Measurements from ENCODE around the gene ATXN1. TPM values are rescaled to one million over a fixed set of nuclear protein-coding genes. Genes with fewer than 3 reads are reported as not detected.
A peak's percentile ranks its signal among the peaks of the same experiment; 100 is the strongest.

ATXN1 gene
- total RNA-seq, 2 experiments from 2014 or later = 34.1 to 36.7 TPM

DNA sequence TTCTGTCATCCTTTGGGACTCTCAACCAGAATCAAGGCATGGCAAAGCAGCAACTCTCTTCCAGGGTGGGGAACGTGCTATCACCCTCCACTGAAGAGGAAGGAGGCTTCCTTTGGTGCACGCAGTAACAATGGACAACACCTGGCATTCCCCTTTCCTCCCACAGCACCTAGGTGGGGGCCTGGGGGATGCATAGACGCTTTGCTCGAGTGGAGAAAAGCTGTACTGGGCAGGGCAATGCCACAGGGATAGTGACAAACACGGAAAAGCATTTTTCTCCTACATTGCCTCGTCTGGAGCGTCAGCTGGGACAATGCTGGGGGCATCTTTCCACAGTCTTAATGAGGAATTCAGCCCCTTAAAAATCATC lies 439.9 kb downstream of the ATXN1 start:
- CTCF ChIA-PET = interaction anchor here (5.1 kb wide), 1 partner anchor 11 kb away, joined by 29 read pairs; no protein-coding TSS in a partner anchor
- POLR2A ChIA-PET = no interaction called here
- intact Hi-C loops (cut with micrococcal nuclease) = loop anchor here (2.0 to 10.0 kb wide), 6 partner anchors 191 to 1587 kb away; no protein-coding TSS in a partner anchor
- Mint-ChIP-seq H3K27me3 (no peaks in the 10 kb centered on the region), H3K4me1 (ENCODE audit: low read depth) (peaks cover 83% of the 10 kb centered on the region), H3K4me3 (no peak overlapping the region), H3K36me3 (peaks cover 11% of the 10 kb centered on the region), H3K27ac (peak overlapping the region; percentile 84), H3K9me3 (no peaks in the 10 kb centered on the region)
- DNase-seq = no peak

DNA sequence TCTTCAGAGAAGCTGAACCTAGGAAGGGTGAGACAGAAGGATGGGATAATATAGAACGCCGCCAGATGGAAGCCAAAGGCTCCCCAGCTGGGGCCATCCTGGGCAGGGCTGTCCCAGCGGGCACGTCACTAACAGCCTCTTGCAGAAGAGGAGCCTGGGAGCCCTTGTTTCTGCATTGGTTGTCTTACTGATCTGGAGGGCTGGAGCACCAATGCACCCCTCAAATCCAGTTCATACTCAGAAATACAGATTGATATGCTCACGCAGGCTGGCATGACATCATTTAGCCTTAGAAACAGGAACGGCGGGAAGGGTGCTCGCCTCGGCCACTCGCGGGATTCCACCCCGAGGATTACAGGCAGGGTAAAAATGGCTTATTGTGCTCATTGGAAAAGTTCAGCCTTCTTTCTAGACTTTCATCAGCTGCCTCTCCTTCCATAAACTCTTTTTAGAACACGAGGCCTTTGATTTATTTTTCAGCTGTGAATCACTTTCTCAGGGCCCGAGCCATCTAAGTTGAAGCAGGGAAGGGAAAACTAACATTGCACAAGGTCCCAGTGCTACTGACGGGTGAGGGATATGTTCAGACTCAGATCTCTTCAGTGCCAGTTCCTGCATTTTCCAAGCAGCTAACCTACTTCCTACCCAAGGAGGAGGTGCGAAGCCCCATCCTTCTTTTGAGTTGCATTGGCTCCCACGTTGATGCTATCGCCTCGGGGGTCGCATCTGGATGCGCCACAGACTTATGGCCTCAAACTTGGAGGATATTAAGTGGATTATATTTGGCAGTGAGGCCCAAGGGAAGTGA lies 440.5 kb downstream of the ATXN1 start:
- ChIA-PET CTCF (interaction anchor here (0.8 to 5.1 kb wide), 4 partner anchors 10 to 100 kb away, joined by 3 to 29 read pairs (median 4); no protein-coding TSS in a partner anchor), POLR2A (interaction anchor here (1.0 to 1.3 kb wide), 2 partner anchors 9 to 441 kb away, joined by 3 read pairs; no protein-coding TSS in a partner anchor)
- Mint-ChIP-seq H3K36me3 (peaks cover 5% of the 10 kb centered on the region), H3K4me1 (ENCODE audit: low read depth) (peaks cover 88% of the 10 kb centered on the region), H3K4me3 (peak overlapping the region; percentile 50), H3K27ac (peak overlapping the region; percentile 84), H3K9me3 (no peaks in the 10 kb centered on the region), H3K27me3 (no peaks in the 10 kb centered on the region)
- no peak for DNase-seq
- intact Hi-C loops (cut with micrococcal nuclease) = loop anchor here (1.0 to 10.0 kb wide), 8 partner anchors 93 to 1586 kb away; no protein-coding TSS in a partner anchor

DNA sequence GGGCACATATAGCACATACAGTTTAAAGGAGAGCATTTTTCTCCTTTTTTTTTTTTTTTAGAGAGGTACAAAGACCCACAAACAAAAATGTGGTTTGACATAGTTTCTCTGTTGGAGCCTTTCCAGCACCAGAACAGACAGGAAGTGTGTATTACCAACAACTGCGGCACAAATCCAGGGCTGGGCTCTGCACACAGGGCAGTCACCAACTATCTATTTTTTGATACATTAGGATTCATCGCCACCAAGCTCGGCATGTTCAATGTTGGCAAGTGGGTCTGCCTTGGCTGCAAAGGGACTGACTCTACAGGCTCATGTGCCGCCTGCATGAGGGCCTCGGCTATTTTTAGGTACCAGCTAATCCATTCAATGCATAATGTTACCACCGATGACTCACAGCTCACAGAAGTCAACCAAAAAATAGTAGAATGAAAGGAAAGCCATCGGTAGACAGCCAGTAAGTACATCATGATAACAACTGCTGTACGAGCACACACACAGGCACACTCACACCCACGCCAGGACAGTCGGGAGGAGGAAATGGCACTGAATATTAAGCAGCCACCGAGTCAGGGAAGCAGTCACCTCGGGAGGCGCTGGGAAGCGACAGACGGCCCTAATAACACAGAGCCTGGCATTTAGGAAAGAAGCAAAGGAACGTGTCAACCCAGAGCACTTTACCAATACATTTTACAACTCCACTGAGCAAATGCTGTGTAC lies 441.3 kb downstream of the ATXN1 start:
- no peaks in the 10 kb centered on the region for H3K27me3 Mint-ChIP-seq
- peak overlapping the region; percentile 84 for H3K27ac Mint-ChIP-seq
- ChIA-PET POLR2A (interaction anchor here (1.0 to 1.3 kb wide), 2 partner anchors 9 to 442 kb away, joined by 3 read pairs; no protein-coding TSS in a partner anchor), CTCF (interaction anchor here (0.8 to 5.1 kb wide), 5 partner anchors 9 to 101 kb away, joined by 3 to 29 read pairs (median 4); no protein-coding TSS in a partner anchor)
- peak overlapping the region; percentile 50 for H3K4me3 Mint-ChIP-seq
- no peaks in the 10 kb centered on the region for H3K9me3 Mint-ChIP-seq
- intact Hi-C loops (cut with micrococcal nuclease) = loop anchor here (1.0 to 10.0 kb wide), 9 partner anchors 13 to 1585 kb away; no protein-coding TSS in a partner anchor
- no peaks in the 10 kb centered on the region for H3K36me3 Mint-ChIP-seq
- DNase-seq = peak; percentile 81
- peaks cover 82% of the 10 kb centered on the region for H3K4me1 Mint-ChIP-seq (ENCODE audit: low read depth)

DNA sequence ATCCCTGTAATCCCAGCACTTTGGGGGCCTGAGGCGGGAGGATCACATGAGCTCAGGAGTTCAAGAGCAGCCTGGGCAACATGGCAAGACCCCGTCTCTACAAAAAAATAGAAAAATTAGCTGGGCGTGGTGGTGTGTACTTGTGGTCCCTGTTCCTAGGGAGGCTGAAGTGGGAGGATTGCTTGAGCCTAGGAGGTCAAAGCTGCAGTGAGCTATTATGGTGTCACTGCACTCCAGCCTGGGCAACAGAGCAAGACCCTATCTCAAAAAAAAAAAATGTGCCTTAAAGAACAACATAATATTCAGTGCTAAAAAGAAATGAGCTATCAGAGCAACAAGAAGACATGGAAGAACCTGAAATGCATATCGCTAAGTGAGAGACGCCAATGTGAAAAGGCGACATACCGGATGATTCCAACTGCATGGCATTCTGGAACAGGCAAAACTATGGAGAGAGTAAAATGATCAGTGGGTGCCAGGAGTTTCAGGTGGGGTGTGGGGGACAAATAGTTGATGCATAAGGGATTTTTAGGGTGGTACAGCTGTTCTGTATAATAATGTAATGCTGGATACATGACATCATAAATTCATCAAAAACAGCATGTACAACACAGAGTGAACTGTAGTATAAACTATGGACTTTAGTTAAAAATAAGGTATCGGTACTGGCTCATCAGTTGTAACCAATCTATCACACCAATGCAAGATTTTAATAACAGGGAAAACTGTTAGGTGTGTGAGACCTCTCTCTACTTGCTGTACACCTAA lies 442.1 kb downstream of the ATXN1 start:
- CTCF ChIA-PET = interaction anchor here (0.7 to 5.7 kb wide), 10 partner anchors 9 to 646 kb away, joined by 3 to 55 read pairs (median 4); no protein-coding TSS in a partner anchor

DNA sequence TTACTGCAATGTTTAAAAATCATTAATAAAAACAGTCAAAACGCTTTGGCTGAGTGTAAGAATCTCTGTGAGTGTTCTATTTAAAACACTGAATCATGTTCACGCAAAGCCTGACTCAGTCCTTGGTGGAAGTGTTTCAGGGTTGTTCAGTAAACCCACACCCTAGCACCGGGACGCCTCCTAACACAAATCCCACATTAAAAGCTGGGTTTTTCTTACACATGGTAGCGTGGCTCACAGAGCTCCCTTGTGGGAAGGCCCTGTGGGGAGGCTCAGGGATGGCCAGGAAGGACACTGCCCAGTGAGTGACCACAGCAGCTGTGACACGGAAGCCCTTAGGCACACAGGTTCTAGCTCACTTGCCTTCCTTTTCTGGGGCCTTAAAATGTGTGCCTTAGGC lies 442.7 kb downstream of the ATXN1 start:
- Mint-ChIP-seq H3K4me1 (ENCODE audit: low read depth) (peaks cover 70% of the 10 kb centered on the region), H3K9me3 (no peaks in the 10 kb centered on the region), H3K27me3 (no peaks in the 10 kb centered on the region), H3K36me3 (no peaks in the 10 kb centered on the region), H3K27ac (peak overlapping the region; percentile 84), H3K4me3 (no peak overlapping the region)
- peak; percentile 63 for DNase-seq
- POLR2A ChIA-PET = interaction anchor here (1.1 to 1.5 kb wide), 6 partner anchors 95 to 443 kb away, joined by 3 to 7 read pairs (median 5); partner anchors contain the start of gene MYLIP
- CTCF ChIA-PET = interaction anchor here (0.8 to 5.7 kb wide), 7 partner anchors 10 to 646 kb away, joined by 3 to 55 read pairs (median 6); no protein-coding TSS in a partner anchor
- intact Hi-C loops (cut with micrococcal nuclease) = loop anchor here (2.0 kb wide), 1 partner anchor 14 kb away; no protein-coding TSS in a partner anchor

More for the DNA sequence above, 442.1 kb downstream of the ATXN1 start:
- no peaks in the 10 kb centered on the region for H3K9me3 Mint-ChIP-seq
- H3K27ac Mint-ChIP-seq = peak overlapping the region; percentile 84
- intact Hi-C loops (cut with micrococcal nuclease) = loop anchor here (2.0 kb wide), 1 partner anchor 14 kb away; no protein-coding TSS in a partner anchor
- H3K4me3 Mint-ChIP-seq = peak overlapping the region; percentile 11
- POLR2A ChIA-PET = interaction anchor here (0.6 to 1.4 kb wide), 8 partner anchors 8 to 443 kb away, joined by 3 to 7 read pairs (median 4); partner anchors contain the start of gene MYLIP
- no peaks in the 10 kb centered on the region for H3K36me3 Mint-ChIP-seq
- no peak for DNase-seq
- H3K4me1 Mint-ChIP-seq (ENCODE audit: low read depth) = peaks cover 76% of the 10 kb centered on the region
- H3K27me3 Mint-ChIP-seq = no peaks in the 10 kb centered on the region

DNA sequence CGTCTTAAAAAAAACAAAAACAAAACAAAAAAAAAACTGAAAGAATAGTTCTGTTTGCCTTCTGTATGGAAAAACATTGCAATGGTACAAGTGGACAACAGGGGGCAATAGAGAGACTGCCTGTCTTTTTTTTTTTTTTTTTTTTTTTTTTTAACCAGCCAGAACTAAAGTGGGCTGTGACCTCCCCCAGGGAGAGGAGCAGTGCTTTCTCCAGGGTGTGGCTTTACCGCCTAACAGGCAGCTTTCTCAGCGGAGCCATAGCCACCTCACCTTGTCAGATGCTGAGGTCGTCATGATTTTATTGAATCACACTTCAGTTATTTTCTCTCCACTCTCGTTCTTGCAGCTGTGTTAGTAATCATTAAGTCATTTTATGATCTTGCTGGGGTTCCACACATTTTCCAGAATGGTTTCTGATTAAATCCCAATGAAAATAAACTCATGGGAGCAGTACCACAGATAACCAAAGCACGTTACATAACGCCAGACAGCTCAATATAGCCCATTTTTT lies 444.5 kb downstream of the ATXN1 start:
- ChIA-PET POLR2A (interaction anchor here (1.2 kb wide), 1 partner anchor 447 kb away, joined by 3 read pairs; no protein-coding TSS in a partner anchor), CTCF (interaction anchor here (0.6 to 5.7 kb wide), 16 partner anchors 9 to 1806 kb away, joined by 3 to 55 read pairs (median 4); no protein-coding TSS in a partner anchor)
- no peaks in the 10 kb centered on the region for H3K36me3 Mint-ChIP-seq
- peak; percentile 41 for DNase-seq
- no peaks in the 10 kb centered on the region for H3K9me3 Mint-ChIP-seq
- no peak overlapping the region for H3K4me3 Mint-ChIP-seq
- H3K27me3 Mint-ChIP-seq = no peaks in the 10 kb centered on the region
- H3K4me1 Mint-ChIP-seq (ENCODE audit: low read depth) = peaks cover 55% of the 10 kb centered on the region
- H3K27ac Mint-ChIP-seq = peak overlapping the region; percentile 34
- intact Hi-C loops (cut with micrococcal nuclease) = no loop called here

DNA sequence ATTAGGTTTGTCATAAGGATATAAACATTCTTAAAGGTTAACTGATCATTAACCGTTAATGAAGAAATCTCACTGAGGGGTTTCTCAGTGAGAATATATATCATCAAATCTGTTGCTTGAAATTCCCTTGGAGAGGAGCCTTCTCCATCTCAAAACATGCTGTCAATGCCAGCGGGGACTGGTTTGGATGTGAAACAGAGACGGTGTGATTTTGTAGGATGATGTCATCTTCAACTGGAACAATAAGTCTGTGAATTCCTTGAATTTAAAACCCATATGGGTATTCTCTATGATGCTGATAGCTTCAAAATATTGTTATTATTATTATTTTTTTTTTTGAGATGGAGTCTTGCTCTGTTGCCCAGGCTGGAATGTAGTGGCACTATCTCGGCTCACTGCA lies 447.0 kb downstream of the ATXN1 start:
- intact Hi-C loops (cut with micrococcal nuclease) = no loop called here
- Mint-ChIP-seq H3K9me3 (no peaks in the 10 kb centered on the region), H3K27me3 (no peaks in the 10 kb centered on the region), H3K27ac (no peak overlapping the region), H3K36me3 (peaks cover 2% of the 10 kb centered on the region), H3K4me3 (no peak overlapping the region), H3K4me1 (ENCODE audit: low read depth) (peaks cover 31% of the 10 kb centered on the region)
- POLR2A ChIA-PET = no interaction called here
- no peak for DNase-seq
- CTCF ChIA-PET = interaction anchor here (5.7 kb wide), 1 partner anchor 19 kb away, joined by 55 read pairs; no protein-coding TSS in a partner anchor

DNA sequence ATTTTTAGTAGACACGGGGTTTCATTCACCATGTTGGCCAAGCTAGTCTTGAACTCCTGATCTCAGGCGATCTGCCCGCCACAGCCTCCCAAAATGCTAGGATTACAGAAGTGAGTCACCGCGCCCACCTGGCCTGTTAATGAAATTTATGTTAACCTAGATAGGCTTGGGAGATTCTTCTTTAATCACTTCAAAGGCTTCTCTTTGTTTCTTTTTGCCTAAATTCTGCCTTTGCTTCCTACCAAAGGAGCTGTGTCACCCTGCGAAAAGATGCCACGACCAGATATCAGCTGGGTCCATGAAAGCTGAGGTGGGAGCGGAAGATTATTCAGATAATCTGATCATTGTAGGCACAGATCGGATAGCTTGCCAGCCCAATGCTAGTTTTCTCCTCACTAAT lies 447.5 kb downstream of the ATXN1 start:
- H3K36me3 Mint-ChIP-seq = peaks cover 3% of the 10 kb centered on the region
- H3K27me3 Mint-ChIP-seq = no peaks in the 10 kb centered on the region
- ChIA-PET POLR2A (interaction anchor here (0.9 kb wide), 1 partner anchor 22 kb away, joined by 5 read pairs; no protein-coding TSS in a partner anchor), CTCF (interaction anchor here (1.3 to 5.7 kb wide), 3 partner anchors 12 to 27 kb away, joined by 3 to 55 read pairs (median 3); no protein-coding TSS in a partner anchor)
- intact Hi-C loops (cut with micrococcal nuclease) = no loop called here
- H3K9me3 Mint-ChIP-seq = no peaks in the 10 kb centered on the region
- H3K4me3 Mint-ChIP-seq = no peak overlapping the region
- peaks cover 25% of the 10 kb centered on the region for H3K4me1 Mint-ChIP-seq (ENCODE audit: low read depth)
- no peak overlapping the region for H3K27ac Mint-ChIP-seq
- no peak for DNase-seq

DNA sequence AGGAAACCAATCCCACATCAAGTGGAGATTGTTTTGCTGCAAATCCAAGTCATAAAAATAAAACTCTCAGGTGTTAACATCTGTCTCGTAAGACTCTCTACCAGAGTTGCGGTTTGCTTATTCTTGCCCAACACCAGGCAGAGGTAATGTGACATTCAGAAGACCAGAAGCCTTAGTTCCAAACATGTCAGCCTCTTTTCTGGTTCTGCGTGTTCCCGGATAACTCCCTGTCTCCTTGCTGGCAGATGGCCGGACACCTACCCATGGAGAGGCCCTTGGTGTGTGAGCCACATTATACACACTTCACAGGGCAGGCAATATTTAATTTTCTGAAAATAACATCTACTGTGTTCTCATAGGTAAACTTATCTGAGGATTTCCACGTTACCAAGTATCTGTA lies 449.5 kb downstream of the ATXN1 start:
- H3K27me3 Mint-ChIP-seq = no peaks in the 10 kb centered on the region
- CTCF ChIA-PET = interaction anchor here (0.6 to 2.1 kb wide), 3 partner anchors 13 to 25 kb away, joined by 3 to 9 read pairs (median 4); no protein-coding TSS in a partner anchor

DNA sequence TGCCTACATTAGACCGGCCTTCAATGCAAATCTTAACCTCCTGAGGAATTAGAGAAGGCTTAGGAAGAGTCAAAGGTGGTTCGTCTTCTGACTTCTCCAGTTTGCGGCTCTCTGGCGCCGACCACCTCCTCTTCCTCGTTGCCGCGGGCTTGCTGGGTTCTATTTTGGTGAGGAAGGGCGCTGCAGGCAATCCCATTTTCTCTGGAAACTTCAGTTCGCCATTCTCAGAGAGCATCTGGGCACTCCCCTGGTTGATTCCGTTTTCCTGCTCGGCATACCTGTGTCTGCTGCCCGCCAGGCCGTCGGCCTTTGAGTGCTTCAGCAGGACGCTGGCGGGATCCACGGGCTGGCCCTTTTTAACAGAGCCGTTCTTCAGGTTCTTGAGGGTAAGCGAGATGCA lies 454.9 kb downstream of the ATXN1 start:
- no peaks in the 10 kb centered on the region for H3K27me3 Mint-ChIP-seq
- H3K36me3 Mint-ChIP-seq = peaks cover 30% of the 10 kb centered on the region
- peaks cover 11% of the 10 kb centered on the region for H3K4me1 Mint-ChIP-seq (ENCODE audit: low read depth)
- no peak overlapping the region for H3K27ac Mint-ChIP-seq
- intact Hi-C loops (cut with micrococcal nuclease) = no loop called here
- ChIA-PET CTCF (no interaction called here), POLR2A (no interaction called here)
- DNase-seq = no peak
- no peak overlapping the region for H3K4me3 Mint-ChIP-seq
- no peaks in the 10 kb centered on the region for H3K9me3 Mint-ChIP-seq

More for the DNA sequence above, 449.5 kb downstream of the ATXN1 start:
- Mint-ChIP-seq H3K9me3 (no peaks in the 10 kb centered on the region), H3K27ac (no peak overlapping the region), H3K36me3 (peaks cover 6% of the 10 kb centered on the region), H3K4me3 (no peak overlapping the region), H3K4me1 (ENCODE audit: low read depth) (peaks cover 7% of the 10 kb centered on the region)
- intact Hi-C loops (cut with micrococcal nuclease) = no loop called here
- no peak for DNase-seq
- POLR2A ChIA-PET = interaction anchor here (0.8 kb wide), 1 partner anchor 8 kb away, joined by 3 read pairs; no protein-coding TSS in a partner anchor
